Upper lobe of left lung (tissue), 4 donors: ENCODE data around the gene TAF3.

Experiments
- CTCF ChIP-seq, 6 experiments: fragments of 450-650 bp in 4 of 6; fragments of 200-600 bp in 2 of 6; sonication (generic) in 2 of 6; IDR thresholded peaks; one replicate each; pipeline ENCODE4 v1.5.1; 2016 to 2019; ENCODE audit warnings: antibody characterized with exemption in 6 of 6
- POLR2A ChIP-seq, 4 donors: fragments of 450-650 bp; IDR thresholded peaks; one replicate each; pipeline ENCODE4 v1.5.1; 2016 to 2017; ENCODE audit warnings: antibody characterized with exemption in 4 of 4, mild to moderate bottlenecking in 2 of 4

- TF ChIP-seq CTCF (IDR thresholded peaks at IDR 0.05), result no peak
- TF ChIP-seq POLR2A (IDR thresholded peaks at IDR 0.05), result no peak
Measured at GRCh38 chr10:7998831-7999230, 180.5 kb downstream of the TAF3 start.
